Lower leg skin (tissue), 4 donors: ENCODE measurements around the gene ETFA. TPM values are rescaled to one million over a fixed set of nuclear protein-coding genes. Genes with fewer than 3 reads are reported as not detected.
A peak's percentile ranks its signal among the peaks of the same experiment; 100 is the strongest.

Experiments
- DNase-seq, 2 donors: peaks; one replicate each; pipeline ENCODE4 v3.0.0-alpha.2; 2019; ENCODE audit warnings: low spot score in 2 of 2
- H3K4me3 ChIP-seq: fragments of 200-600 bp; sonication (generic); 2 replicates; pipeline ENCODE4 v1.5.1; 2017; ENCODE audit warnings: mild to moderate bottlenecking, low read depth; ENCODE audit not compliant: poor library complexity, severe bottlenecking
- CTCF ChIP-seq, 3 donors: fragments of 450-650 bp; IDR thresholded peaks; one replicate each; pipeline ENCODE4 v1.5.1; 2016; ENCODE audit warnings: antibody characterized with exemption in 3 of 3, mild to moderate bottlenecking in 3 of 3, moderate library complexity in 2 of 3
- POLR2A ChIP-seq, 2 donors: fragments of 450-650 bp; IDR thresholded peaks; one replicate each; pipeline ENCODE4 v1.6.1; 2016 to 2017; ENCODE audit warnings: antibody characterized with exemption in 2 of 2, mild to moderate bottlenecking in 1 of 2, moderate library complexity in 1 of 2
- WGBS, 2 donors: methylation state at CpG; one replicate each; pipeline ENCODE4 v1.1.5; 2018; 5-methylcytosine and 5-hydroxymethylcytosine counted together
- intact Hi-C: fragments of 100-400 bp; cut with DNase I; formaldehyde crosslinking; loops from one replicate; pipeline ENCODE4 v1.15.0; 2023; ENCODE audit warnings: low total_unique reads
- total RNA-seq, 4 donors: library from RNA; depleted of rRNA; stranded (reverse); fragments of >200 nt; gene quantifications; one replicate each; pipeline ENCODE4 v1.1.0, GENCODE V29; 2016

ETFA gene
- total RNA-seq, 4 donors from 2014 or later: 65.1 to 110 (median 67.5) TPM

- no peak for DNase-seq
- intact Hi-C loops: no loop called here
- H3K4me3 ChIP-seq: no peak overlapping the region
- 95% methylated on average over 4 of the region's 4 CpGs for WGBS, 2 donors
- no peak for TF ChIP-seq CTCF (IDR thresholded peaks at IDR 0.05)
- TF ChIP-seq POLR2A (IDR thresholded peaks at IDR 0.05): no peak
Measured at GRCh38 chr15:76179023-76179422, 132.2 kb downstream of the ETFA start.

GRCh38 chr15:76178296-76179000 is 132.8 kb downstream of the ETFA start:
- 29 to 35% methylated on average over 21 of the region's 21 CpGs for WGBS, 2 donors
- intact Hi-C loops: no loop called here
- H3K4me3 ChIP-seq: no peak overlapping the region
- no peak for TF ChIP-seq CTCF (IDR thresholded peaks at IDR 0.05)
- no peak for TF ChIP-seq POLR2A (IDR thresholded peaks at IDR 0.05)
- no peak for DNase-seq

GRCh38 chr15:76177491-76178040 is 133.7 kb downstream of the ETFA start:
- WGBS, 2 donors: 17 to 28% methylated on average over 15 of the region's 15 CpGs
- DNase-seq: peak; percentile 81 to 95
- intact Hi-C loops: no loop called here
- no peak overlapping the region for H3K4me3 ChIP-seq
- no peak for TF ChIP-seq POLR2A (IDR thresholded peaks at IDR 0.05)
- TF ChIP-seq CTCF (IDR thresholded peaks at IDR 0.05): no peak

- intact Hi-C loops: no loop called here
- no peak overlapping the region for H3K4me3 ChIP-seq
- TF ChIP-seq POLR2A (IDR thresholded peaks at IDR 0.05) (no peak), CTCF (IDR thresholded peaks at IDR 0.05) (no peak)
- DNase-seq: no peak
- 79 to 89% methylated on average over 15 of the region's 15 CpGs for WGBS, 2 donors
Measured at GRCh38 chr15:76176487-76177085, 134.7 kb downstream of the ETFA start.

- intact Hi-C loops: no loop called here
- DNase-seq: no peak
Measured at GRCh38 chr15:76176059-76176458, 135.2 kb downstream of the ETFA start.

More at GRCh38 chr15:76176059-76176458, 135.2 kb downstream of the ETFA start:
- 94 to 98% methylated on average over 6 to 7 of the region's 10 CpGs for WGBS, 2 donors
- TF ChIP-seq CTCF (IDR thresholded peaks at IDR 0.05) (no peak), POLR2A (IDR thresholded peaks at IDR 0.05) (no peak)
- H3K4me3 ChIP-seq: no peak overlapping the region
